ENCODE measurements around the gene MGP.

- TF ChIP-seq RNF2 (IDR thresholded peaks at IDR 0.05; ENCODE audit: borderline replicate concordance, low read depth, low read length, missing control alignments, poor library complexity, severe bottlenecking) (no peak), CHD1 (IDR thresholded peaks at IDR 0.05; ENCODE audit: low read depth, low read length) (no peak), CTCF (IDR thresholded peaks at IDR 0.05; ENCODE audit: control extremely low read depth in 1 of 3, insufficient read depth in 1 of 3, low read depth in 1 of 3, low read length in 3 of 3) (no peak), POLR2A (IDR thresholded peaks at IDR 0.05; ENCODE audit: control extremely low read depth in 1 of 2, low read depth in 2 of 2, low read length in 2 of 2) (no peak), POLR2AphosphoS5 (IDR thresholded peaks at IDR 0.05; ENCODE audit: low read depth, low read length) (no peak), SP4 (IDR thresholded peaks at IDR 0.05; ENCODE audit: low read length) (no peak), RXRA (IDR thresholded peaks at IDR 0.05; ENCODE audit: insufficient read depth, low read depth, low read length) (no peak), SUZ12 (IDR thresholded peaks at IDR 0.05; ENCODE audit: low read length) (no peak), RBBP5 (IDR thresholded peaks at IDR 0.05; ENCODE audit: borderline replicate concordance, low read depth, low read length) (no peak), MAFK (IDR thresholded peaks at IDR 0.05; ENCODE audit: low read depth, low read length) (no peak), EZH2 (IDR thresholded peaks at IDR 0.05; ENCODE audit: low read depth, low read length, severe bottlenecking) (no peak), BRCA1 (IDR thresholded peaks at IDR 0.05; ENCODE audit: low read depth, low read length) (no peak), CREB1 (IDR thresholded peaks at IDR 0.05) (no peak)
Measured at GRCh38 chr12:14868916-14869506, 16.6 kb downstream of the MGP start.

Measured in H1 (cell line).